Measurements from ENCODE around the gene FKBP15.

- TF ChIP-seq USF2 (IDR thresholded peaks at IDR 0.05; ENCODE audit: low read depth, low read length): no peak
- no peak for TF ChIP-seq CTCF (conservative IDR thresholded peaks at IDR 0.05; ENCODE audit: low read depth, low read length)
- no peak for TF ChIP-seq POLR2A (IDR thresholded peaks at IDR 0.05; ENCODE audit: low read depth, low read length)
- no peak for TF ChIP-seq NFE2L2 (IDR thresholded peaks at IDR 0.05; ENCODE audit: low read depth, low read length)
These were observed 67.5 kb downstream of the FKBP15 start for GRCh38 chr9:113153599-113153998.

Measured in IMR-90 (cell line).